Femur (tissue), 1 donor: ENCODE data around the gene TBX1.

ENCODE experiments used
- DNase-seq: peaks from one replicate; pipeline ENCODE4 v3.0.0-alpha.2; 2017

TBX1 gene

DNA sequence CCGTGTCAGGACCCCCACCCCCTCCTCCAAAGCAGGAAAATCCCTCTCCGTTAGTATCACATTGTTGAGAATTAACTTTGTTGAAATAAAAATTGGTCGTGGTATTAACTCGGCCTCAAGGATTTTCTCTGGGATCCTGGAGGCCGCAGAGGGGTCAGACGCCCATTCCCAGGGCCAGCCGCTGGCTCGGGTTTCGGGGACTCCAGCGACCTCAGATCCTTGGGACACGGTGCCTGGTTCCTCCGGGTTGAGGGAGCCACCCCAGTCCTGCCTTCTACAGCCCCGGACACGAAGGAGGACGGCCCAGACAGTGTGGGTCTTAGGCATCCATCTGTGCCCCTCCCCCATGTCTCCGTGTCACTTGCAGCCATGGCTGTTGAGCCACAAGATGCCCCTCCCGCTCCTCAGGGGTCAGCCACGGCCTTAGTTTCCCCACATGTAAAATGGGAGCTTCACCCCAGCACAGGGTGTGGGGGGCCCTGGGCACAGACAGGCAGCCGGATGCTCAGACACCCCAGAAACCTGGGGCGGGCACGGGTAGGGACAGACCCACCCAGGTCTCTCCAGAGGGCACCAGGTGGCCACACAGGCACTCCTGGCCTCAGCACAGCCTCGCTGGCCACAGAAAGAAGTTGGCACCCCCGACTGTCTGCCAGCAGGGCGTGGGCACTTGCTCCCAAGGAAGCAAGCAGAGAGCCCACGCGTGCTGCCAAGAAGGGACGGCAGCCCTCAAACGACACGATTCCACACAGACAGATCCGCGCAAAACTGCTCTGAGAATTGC lies 21.7 kb upstream of the TBX1 start:
- no peak for DNase-seq

DNA sequence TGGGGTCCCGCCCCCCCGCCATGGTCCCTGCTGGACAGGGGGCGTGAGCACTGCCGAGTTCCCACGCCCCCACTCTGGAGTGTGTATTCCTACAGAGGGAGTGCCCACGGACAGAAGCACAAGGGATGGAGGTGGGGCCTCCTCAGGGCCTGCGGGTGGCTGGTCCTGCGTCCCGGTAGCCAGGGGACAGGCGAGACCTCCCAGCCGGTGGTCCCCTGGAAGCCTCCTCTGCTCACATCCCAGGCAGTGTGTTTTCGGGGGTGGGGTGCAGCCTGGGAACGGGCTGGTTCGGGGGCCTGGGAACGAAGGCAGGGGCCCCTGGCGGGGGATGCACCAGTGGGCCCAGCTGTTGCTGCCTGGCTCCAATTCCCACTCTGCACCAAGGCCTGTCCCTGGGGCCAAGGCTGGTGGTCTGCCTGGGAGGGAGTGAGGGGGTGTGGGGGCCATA lies 21.1 kb upstream of the TBX1 start:
- no peak for DNase-seq

DNA sequence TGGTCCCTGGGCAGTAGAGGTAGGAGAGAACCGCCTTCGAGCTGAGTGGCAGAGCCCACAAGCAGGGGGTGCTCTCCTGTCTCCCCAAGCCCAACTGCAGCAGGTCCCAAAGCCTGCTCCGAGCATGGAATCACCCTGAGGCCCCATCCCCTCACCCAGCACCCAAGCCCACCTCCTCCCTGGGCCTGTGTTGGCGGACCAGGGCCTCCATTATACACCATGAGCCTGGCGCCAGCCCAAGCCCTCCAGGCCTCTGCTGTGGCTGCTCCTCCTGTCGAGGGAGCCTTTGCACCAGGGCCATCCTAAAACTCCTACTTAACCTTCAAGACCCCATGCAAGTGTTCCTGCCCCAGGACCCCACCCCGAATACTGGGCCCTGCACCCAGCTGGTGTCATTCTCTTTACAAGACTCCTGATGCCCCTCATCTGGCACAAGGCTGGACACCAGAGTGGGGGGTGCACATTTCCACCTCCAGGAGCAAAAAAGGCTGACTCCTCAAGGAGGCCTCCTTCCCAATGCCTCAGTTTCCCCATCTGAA lies 20.6 kb upstream of the TBX1 start:
- no peak for DNase-seq

DNA sequence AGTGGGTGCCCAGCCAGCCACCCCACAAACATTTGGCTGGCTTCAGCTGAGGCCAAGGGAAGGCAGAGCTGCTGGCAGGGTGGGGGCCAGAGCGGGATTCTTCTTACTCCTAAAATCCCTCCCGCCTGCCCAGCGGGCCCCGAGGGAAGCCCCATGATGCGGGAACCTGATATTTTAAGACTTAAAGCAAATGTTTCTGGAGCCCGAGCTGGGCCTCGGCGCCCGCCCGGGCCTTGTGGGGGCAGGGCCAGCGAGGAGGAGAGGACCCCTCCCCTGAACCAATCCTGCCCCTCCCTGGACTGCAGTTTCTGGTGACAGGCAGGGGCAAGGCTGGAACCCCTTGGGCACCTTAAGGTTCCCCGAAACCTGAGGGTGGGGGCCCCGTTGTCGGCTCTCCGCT lies 20.0 kb upstream of the TBX1 start:
- no peak for DNase-seq

DNA sequence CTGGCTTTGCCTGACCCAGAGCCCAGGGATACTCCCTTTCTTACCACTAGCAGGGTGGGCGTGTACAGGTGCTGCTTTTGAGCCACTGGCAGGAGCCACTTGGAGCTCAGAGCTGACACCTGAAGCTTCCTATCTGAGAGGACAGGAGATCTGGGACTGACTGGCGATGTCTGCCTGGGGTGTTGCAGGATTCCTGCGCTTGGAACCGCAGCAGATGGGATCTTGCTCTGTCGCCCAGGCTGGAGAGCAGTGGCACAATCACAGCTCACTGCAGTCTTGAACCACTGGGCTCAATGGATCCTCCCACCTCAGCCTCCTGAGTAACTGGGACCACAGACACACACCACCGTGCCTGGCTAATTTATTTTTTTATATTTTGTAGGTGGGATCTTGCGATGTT lies 19.5 kb upstream of the TBX1 start:
- DNase-seq: no peak

DNA sequence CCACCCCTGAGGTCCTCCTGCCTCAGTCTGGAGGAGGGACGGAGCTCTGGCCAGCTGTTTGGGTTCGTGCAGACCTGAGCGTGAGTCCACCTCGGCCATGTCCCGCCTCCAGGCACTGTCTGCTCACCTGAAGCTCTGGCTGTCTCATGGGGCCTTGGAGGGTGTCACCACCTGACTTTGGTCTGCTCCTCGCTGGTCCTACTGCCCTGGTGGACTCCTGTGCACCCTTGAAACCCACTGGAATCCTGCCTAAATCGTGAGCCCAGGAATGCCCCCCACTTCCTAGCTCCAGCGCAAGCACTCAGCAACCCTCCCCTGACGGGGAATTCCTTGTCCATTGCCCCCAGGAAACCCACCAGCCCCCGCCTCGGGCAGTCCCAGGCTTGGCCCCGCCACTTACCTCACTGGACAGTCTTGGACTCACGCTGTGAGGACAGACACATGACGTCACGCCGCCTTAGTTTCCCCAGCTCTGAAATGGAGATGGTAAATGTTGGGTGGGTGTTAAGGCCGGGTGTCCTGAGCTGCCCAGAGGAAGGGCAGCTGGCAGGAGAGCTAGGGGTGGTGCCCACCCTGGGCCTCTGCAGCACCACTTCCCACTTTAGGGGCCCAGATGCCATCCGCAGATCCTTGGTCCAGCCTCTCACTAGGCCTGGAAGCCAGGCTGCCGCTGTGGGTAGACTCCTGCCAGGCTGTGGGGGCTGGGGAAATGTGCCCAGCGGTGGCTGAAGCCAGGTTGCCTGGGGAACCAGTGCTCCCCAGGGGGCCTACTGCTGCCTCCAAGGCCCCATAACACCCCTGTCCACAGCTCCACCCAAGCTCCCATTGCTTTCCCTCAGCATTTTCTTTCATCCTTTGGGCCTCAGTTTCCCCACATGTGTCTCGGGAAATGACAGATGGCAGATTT lies 18.2 kb upstream of the TBX1 start:
- DNase-seq: no peak

DNA sequence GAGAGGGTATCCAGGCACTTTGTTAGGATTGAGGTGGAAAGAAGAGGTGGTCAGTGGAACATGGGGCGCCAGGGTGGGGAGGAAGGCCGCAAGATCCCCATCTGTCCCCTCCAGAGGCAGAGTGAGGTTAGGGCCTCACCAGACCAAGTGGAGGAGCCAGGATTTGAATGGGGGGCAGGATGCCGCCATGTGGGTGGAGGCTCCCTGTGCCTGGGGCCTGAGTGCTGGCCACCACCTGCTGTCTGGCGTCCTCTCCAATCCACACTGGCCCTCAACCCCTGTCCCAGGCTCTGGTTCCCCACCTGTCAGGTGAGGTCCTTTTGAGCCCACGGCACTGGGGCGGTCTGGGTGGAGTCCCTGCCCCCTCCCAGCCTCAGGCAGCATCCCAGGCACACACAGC lies 17.5 kb upstream of the TBX1 start:
- DNase-seq: no peak

DNA sequence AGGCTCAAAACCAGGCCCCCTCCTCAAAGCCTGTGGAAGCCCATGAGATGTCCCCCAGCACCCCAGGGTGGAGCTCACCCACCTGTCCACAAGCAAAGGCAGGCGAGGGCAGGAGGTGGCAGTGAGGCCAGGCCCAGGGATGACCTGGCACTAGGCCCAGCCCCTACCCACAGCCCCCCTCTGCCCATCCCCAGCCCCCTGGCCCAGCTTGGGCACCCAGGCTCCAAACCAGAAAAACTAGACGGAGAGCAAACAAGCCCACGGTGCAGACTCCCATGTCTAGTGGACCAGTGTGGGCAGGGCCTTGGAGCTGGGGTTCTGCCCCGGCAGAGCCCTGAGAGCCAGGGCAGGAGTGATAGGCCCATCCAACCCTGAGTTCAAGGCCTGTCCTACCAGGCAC lies 16.9 kb upstream of the TBX1 start:
- no peak for DNase-seq

DNA sequence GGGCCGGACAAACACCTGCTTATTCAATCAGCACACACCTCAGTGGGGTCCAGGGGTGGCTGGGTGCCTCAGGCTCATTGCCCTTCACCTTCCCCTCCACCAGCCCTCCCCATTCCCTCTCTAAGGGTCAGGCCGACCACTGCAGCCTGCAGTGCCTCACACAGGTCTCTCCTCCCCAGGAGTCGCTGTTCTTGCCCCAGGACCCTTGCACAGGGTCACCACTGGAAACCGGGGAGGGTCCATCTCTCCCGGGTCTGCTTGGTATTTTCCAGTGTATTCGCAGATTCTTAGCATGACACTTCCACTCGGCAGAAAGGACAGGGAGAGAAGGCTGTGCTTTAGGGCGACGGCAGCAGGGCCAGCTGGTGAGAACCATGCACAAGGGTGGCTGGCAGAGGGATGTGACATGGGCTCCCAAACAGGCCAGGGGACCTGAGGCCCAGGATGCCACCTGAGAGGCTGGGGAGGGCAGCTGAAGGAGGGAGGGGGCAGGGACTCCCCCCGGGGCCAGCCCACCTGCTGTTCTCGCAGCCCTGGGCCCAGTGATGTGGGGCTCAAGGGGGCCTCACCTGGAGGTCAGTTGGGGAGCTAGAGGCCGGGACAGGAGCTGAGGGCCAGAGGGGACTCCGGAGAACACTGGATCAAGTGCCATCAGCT lies 16.1 kb upstream of the TBX1 start:
- DNase-seq: no peak

DNA sequence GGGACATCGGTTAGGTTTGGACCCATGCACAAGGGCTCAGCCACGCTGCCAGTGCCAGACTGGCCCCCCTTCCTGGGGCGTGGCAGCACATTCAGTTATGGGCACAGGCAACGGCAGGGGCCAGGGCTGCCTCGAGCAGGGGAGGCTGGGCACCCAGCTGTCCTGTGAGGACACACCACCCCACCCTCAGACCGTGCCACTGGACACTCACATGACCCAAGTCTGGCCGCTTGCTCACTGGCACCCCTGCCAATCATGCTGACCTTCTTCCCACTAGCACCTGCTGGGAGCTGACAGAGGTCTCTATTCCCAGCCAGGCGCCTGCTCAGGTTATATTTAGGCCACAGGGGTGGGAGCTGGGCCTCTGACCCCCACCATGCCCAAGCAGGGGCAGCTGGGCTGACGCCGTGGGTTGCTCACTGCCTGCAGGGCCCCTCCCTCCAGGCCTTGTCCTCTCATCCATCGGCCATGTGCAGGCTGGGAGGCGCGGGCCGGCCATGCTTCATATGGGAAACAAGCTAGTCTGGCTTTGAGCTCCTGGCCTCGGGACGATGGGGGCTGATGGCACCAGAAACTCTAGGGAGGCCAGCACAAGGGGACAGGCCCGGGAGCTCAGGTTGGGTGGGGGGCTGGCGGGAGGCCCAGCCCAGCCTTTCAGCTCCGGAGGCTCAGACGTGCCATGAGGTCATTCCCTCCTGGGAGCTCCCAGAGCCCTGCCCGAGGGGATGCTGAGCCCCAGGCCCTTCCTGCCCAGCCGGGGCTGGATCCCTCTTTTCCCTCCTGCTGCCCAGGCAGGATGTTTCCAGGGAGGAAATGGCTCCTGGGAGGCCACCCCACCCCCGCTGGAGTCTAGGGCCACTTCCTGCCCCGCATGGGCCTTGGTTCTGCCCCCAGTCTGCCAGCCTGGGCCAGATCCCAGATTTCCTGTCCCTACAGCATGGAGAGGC lies 15.2 kb upstream of the TBX1 start:
- peak; percentile 82 for DNase-seq

DNA sequence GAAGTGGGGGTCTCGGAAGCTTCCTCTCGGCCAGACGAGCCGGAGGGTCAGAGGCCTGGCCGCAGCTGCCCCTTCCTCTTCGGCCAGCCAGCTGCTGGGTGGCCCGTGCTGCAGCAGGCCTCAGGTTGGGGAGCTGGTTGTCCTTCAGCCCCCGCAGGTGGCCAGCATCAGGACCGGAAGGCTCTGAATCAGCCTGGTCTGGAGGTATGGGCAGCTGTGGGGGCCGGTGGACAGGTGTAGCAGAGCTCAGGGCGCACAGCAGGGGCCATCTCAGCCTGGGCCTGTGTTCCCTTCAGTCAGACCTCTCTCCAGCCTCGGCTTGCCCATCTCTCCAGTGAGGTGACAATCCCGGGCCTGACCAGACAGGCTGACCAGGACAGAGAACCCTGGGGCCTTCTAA lies 13.9 kb upstream of the TBX1 start:
- DNase-seq: no peak

DNA sequence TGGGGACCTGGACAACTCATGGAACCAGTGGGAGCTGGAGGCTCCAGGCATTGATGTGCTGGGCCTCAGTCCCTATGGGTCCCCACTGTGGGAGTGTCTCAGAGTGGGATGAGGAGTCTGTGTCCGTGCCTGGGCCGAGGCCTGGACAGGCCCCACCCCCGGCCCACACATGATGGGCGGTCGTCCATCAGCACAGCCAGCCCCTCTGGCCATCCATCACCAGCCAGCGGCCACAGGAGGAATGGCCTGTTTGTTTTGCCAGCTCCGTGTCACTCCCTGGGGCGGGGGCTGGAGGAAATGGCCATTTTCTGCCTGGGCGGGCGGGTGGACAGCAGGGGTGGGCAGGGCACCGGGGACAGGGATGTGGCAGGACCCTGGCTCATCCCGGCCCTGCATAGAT lies 13.0 kb upstream of the TBX1 start:
- DNase-seq: no peak

DNA sequence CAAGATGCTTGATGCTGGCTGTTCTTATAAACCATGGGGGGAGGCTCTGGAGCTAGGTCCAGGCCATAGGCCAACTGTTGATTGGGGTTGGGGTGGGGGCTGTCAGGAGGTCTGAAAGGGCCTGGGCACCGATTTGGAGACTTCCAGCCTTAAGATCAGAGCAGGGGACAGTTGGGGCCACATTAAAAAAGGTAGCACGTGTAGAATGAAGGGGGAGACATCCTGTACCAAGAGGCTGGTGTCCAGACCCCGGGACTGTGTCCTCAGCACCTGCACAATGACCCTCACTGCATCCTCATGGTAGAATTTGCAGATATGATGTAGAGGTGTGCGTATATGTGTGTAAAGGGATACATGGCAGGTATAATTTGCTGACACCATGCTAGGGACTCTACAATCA lies 12.4 kb upstream of the TBX1 start:
- DNase-seq: no peak

DNA sequence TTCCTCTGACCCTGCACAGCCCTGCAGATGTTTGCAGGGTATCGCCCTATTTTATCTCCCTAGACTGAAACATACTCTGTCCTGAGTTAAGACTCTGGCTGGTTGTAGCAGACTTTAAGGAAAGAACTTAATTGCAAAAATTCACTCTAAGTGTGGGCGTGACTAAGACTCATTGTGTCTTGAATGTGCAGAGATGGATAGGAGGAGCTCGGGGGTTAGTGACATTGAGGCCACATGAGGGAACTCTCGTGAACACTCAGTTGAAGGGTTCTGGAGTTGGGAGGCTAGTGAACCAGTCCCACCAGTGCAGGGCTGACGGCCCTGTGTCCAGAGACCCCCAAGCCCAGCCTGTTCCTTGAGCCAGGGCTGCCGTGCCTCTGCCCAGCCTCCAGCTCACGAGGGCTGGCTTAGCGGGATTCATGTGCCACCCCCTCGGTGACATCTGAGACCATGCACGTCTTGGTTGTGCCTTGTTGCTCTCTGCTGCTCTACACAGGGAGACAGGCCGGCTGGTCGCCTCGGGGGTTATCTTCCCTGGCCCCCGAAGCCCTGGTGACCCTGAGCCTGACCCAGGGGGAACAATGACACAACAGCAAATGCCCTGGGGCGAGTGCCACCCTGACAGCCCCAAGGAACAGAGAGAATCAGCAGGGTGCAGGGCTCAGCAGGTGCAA lies 11.4 kb upstream of the TBX1 start:
- DNase-seq: no peak

DNA sequence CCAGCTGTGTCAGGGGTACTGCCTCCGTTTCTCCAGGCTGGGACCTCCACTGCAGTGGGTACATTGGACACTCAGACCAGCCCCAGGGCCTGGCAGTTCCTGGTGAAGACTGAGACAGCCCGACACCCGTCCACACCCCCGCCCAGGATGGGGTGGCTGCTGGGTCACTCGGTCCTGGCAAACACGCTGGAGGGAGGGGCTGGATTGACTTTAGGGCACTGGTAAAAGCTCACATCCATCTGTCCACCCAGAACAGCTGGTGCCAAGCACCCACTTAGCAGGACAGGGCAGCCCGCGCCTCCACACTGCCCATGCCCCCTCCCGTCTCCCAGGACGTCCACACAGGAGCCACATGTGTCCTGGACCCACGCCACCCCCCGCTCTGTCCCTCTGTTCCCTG lies 10.7 kb upstream of the TBX1 start:
- peak; percentile 57 for DNase-seq

DNA sequence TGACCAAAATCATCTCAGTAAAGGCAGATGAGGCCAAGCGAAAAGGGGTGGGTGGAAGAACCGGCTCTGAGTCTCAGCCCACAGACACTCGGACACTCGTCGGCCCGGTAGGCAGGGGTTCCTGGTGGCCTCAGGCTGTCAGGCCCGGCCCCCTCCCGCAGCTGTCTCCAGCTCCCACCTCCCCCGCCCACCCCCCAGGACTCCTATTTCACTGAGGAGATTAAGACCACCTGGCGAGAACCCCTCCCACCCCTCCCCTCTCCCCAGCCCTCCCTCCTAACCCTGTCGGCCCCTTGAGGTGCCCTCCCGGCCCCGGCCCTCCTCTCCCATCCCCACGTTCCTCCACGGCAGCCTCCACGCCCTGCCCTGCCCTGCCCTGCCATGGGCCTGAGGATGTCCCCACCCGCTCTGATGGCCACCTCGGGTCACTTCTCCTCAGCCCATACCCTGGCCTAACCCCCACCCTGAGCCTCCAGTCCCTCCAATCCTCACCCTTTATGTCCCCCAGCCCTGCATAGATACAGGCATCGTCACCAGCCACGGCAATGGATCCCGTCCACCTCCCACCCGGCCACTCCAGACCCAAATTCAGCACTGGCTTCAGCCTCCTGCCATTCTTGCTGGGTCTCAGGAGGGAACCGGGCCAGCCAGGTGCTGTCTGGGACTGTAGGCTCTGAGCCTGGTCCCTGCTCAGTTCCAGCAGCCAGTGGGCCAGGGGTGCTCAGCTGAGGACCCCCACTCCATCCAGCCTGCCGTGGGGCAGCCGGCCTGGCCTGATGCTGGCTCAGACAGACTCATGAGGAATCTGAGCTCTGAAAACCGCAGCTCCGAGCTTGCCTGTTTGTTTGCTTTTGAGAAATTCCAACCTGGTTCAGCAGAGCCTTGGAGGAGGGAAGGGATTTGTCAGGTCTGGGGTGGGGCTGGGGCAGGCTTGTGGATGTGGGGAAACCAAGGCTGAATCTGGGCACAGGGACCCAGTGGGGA lies 9.8 kb upstream of the TBX1 start:
- no peak for DNase-seq

DNA sequence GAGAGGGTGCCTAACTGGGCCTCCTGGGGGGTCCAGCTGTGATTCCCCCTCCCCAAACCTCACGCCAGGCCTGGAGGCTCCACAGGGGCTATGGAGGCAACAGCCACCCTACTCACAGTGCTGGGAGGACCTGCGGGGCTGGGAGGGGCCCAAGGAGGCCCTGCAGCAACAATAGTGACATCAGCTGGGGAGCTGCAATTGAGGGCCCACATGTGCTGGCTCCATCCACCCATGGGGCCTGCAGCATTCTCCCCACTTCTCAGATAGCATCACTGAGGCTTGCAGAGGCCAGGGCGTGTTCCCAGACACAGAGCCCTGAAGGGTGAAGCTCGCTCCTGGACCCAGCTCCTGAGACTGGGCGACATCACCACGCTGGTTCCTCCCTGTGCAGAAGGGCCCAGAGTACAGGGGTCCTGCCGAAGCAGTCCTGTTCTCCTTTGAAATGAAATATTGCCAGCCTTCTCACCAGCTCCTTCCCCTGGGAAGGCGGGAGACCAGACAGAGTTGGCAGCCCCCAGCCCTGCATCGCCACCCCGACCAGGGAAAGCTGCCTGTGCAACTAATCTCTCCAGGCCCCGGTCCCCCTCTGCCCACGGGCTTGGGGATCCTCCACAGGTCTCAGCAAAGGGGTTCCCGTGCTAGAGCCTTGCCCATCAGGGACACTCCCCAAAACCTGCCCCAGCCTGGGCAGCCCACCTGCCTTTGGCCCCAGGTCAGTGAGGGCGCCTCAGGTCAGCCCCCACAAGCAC lies 8.9 kb upstream of the TBX1 start:
- no peak for DNase-seq

DNA sequence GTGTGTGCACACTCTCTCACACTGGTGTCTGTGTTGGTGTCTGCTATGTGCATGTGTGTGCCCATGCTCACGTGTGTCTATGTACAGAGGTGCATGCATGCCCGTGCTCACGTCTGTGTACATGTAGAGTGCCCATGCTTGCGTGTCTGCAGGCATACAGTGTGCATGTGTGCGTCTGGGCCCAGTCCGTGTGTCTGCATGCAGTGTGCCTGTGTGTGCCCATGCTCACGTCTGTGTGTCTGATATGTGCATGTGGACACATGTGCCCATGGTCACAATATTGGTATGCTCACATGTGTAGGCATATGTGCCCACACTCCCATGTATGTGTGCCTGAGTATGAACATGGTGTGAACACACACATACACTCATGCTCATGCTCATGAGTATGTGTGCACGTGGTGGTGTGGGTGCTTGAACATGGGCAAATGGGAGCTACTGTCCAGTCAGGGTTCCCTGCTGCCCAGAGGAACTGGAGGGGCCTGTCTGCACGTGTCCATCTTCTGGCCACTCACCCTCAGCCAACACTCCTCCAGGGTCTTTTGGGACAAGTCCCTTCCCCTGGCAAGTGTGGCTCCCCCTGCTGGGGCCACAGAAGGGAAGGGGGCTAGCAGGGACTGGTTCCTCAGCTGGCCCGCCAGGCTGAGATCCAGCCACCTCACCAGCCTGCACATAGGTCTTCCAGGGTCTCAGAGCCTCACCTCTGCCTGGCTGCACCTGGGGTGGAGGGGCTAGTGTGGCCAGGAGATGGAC lies 7.3 kb upstream of the TBX1 start:
- DNase-seq: no peak
